ENCODE data around the gene MYCBPAP.

MYCBPAP gene

GRCh38 chr17:50517504-50518383 is 9.5 kb downstream of the MYCBPAP start:
- DNase-seq (ENCODE audit: low read depth, low spot score): no peak

- DNase-seq (ENCODE audit: low read depth, low spot score): peak; percentile 32
Measured at GRCh38 chr17:50518384-50519023, 10.3 kb downstream of the MYCBPAP start.

- DNase-seq (ENCODE audit: low read depth, low spot score): no peak
Measured at GRCh38 chr17:50519141-50519834, 11.0 kb downstream of the MYCBPAP start.

GRCh38 chr17:50520483-50520882 is 12.2 kb downstream of the MYCBPAP start:
- DNase-seq (ENCODE audit: low read depth, low spot score): no peak

- DNase-seq (ENCODE audit: low read depth, low spot score): no peak
Measured at GRCh38 chr17:50521514-50521913, 13.3 kb downstream of the MYCBPAP start.

GRCh38 chr17:50522766-50523165 is 14.5 kb downstream of the MYCBPAP start:
- no peak for DNase-seq (ENCODE audit: low read depth, low spot score)

GRCh38 chr17:50523208-50523607 is 15.0 kb downstream of the MYCBPAP start:
- no peak for DNase-seq (ENCODE audit: low read depth, low spot score)

GRCh38 chr17:50524838-50525237 is 16.6 kb downstream of the MYCBPAP start:
- no peak for DNase-seq (ENCODE audit: low read depth, low spot score)

GRCh38 chr17:50527155-50527762 is 19.0 kb downstream of the MYCBPAP start:
- DNase-seq (ENCODE audit: low read depth, low spot score): no peak

GRCh38 chr17:50527949-50528474 is 19.8 kb downstream of the MYCBPAP start:
- DNase-seq (ENCODE audit: low read depth, low spot score): no peak

GRCh38 chr17:50529849-50530248 is 21.6 kb downstream of the MYCBPAP start:
- no peak for DNase-seq (ENCODE audit: low read depth, low spot score)

GRCh38 chr17:50531428-50532025 is 23.3 kb downstream of the MYCBPAP start:
- DNase-seq (ENCODE audit: low read depth, low spot score): no peak

- no peak for DNase-seq (ENCODE audit: low read depth, low spot score)
Measured at GRCh38 chr17:50532452-50533024, 24.3 kb downstream of the MYCBPAP start, which contains the start of gene EPN3. Gene EPN3 (plus strand): TSS chr17:50532735. CDS start chr17:50536557, 3,822 bp downstream.

GRCh38 chr17:50533185-50533584 is 24.9 kb downstream of the MYCBPAP start:
- DNase-seq (ENCODE audit: low read depth, low spot score): no peak

GRCh38 chr17:50533720-50534148 is 25.5 kb downstream of the MYCBPAP start:
- no peak for DNase-seq (ENCODE audit: low read depth, low spot score)

GRCh38 chr17:50534222-50534978 is 26.2 kb downstream of the MYCBPAP start:
- no peak for DNase-seq (ENCODE audit: low read depth, low spot score)

- no peak for DNase-seq (ENCODE audit: low read depth, low spot score)
Measured at GRCh38 chr17:50534979-50535326, 26.7 kb downstream of the MYCBPAP start.

GRCh38 chr17:50535407-50535806 is 27.2 kb downstream of the MYCBPAP start:
- no peak for DNase-seq (ENCODE audit: low read depth, low spot score)

- no peak for DNase-seq (ENCODE audit: low read depth, low spot score)
Measured at GRCh38 chr17:50536683-50537646, 28.7 kb downstream of the MYCBPAP start.

Measured in brain pericyte (primary cell).